Myocyte (in vitro differentiated cells): ENCODE results near the gene STON2. TPM values are rescaled to one million over a fixed set of nuclear protein-coding genes. Genes with fewer than 3 reads are reported as not detected.

Source experiments
- DNase-seq: peaks from one replicate; pipeline ENCODE4 v3.0.0-alpha.2; 2012; ENCODE audit warnings: low read depth
- total RNA-seq: library from RNA; depleted of rRNA; stranded (reverse); fragments of >200 nt; gene quantifications from 2 replicates; pipeline ENCODE4 v1.2.3, GENCODE V29; 2014

Gene STON2
- total RNA-seq, 1 donor from 2014 or later, result 67.4 TPM

DNA sequence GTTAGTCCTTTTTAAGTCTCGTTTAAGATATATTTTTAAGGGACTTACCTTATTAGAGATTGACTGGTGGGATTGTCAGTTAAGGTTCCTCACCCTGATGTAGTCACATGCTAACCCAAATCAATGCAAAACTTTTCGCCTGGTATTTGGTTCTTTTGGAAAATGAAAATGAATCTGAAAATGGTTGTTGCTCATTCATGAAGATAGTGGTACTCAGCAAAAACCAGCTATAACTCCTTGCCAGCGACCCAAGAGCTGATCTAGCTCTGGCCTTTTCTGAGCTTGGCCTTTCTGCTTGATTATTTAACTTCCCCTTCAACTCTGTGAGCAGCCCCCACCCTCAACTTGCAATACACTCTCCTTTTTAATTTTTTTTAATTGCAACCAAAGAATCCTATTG is 94.4 kb downstream of the STON2 start:
- no peak for DNase-seq

- no peak for DNase-seq
Measured at GRCh38 chr14:81305065-81305464, 95.1 kb downstream of the STON2 start.

GRCh38 chr14:81303258-81303935 is 96.7 kb downstream of the STON2 start:
- DNase-seq, result peak; percentile 66

GRCh38 chr14:81302638-81303037 is 97.5 kb downstream of the STON2 start:
- DNase-seq, result no peak

GRCh38 chr14:81301813-81302212 is 98.3 kb downstream of the STON2 start:
- peak; percentile 28 for DNase-seq

GRCh38 chr14:81301371-81301770 is 98.8 kb downstream of the STON2 start:
- DNase-seq, result no peak

DNA sequence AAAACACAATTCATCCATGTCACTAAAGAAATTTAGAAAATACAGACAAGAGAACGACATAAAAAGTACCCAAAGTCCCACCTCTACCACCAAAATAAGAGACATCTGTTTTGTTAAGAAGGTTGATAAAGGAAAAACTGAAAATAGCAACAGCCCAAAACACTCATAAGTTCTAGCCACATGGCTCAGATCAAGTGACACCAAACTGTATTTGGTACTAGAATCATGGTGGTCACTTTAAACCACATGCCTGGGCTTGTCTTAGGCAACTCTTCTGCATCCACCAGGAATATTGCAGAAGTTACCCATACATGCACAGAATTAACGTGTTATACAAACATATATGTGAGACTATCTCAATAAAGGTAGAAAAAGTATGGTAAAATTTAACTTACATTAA is 101.2 kb downstream of the STON2 start:
- peak; percentile 77 for DNase-seq

GRCh38 chr14:81298122-81298521 is 102.0 kb downstream of the STON2 start:
- peak; percentile 14 for DNase-seq

DNA sequence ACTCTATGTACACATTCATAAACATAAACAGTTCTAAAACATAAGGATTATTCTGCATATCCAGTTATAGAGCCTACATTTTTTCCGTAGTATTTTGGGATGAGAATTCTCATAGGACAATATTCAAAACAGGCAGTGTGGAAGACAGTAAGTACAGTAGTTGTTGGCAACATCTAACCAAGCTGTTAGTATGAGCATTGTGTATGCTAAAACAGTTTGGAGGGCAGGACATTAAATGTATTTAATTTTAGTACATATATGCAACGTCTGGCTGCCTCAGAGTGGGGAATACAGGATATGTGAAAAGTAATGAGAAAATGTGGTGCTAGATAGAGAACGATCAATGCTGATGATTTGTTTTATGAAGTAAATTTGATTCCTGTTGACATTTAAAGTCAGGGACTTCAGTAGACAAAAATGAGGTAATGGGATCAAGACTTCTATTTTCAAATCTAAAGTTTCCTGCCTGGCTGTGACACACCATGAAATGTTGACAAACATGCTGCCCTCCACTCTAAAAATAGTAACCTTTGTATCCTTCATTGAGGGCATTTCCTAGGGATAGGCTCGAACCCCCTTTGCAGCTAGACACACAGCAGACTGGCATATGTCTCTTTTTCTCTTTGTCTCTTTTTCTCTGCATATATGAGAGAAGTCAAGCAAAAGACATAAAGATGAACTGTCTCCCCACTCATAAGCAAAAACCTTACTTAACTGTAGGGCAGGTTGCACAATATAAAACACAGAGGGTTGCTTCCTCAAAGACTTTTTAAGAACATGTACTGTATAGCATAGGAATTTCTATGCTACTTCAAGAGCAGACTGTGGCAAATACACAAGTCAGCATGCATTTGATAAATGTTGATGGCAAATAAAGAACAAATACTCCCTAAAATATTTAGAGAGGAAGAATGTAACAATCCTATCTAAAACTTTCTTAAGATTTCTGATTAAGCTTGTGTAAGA is 103.9 kb downstream of the STON2 start:
- DNase-seq, result peak; percentile 31

GRCh38 chr14:81289516-81289915 is 110.6 kb downstream of the STON2 start:
- no peak for DNase-seq

DNA sequence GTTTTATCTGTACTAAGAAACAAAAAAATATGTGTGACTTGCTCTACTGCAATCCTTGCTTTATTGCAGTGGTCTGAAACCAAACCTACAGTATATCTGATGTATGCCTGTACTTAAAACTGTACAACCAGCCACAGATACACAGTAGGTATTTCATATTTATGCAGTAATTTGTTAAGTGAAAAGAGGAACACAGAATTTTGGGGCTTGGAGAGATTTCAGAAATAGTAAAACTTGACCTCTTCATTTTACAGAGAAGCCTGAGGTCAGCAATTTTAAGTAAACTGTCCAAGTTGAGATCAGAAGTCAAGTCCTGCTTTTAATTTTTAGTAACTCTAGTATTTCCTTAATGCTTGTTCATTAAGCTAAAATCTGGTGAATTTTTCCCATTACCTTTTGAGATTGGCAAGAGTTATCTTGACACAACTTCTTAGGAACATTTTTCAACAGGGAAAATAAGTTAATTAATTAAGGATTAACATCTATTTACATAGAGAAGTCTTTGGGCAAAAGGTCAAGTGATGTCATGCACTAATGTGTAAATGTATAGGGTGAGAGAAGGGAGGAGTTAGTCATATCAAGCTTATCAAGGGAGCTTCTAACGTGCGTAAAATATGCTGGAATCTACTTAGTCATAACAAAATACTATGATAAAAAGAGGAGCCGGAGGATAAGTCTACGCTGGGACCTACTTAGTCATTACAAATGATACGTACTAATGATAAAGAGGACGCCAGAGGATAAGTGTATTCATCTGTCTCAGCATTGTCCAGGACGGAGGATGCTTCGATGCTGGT is 113.4 kb downstream of the STON2 start:
- no peak for DNase-seq

GRCh38 chr14:81285245-81285644 is 114.9 kb downstream of the STON2 start:
- no peak for DNase-seq

- no peak for DNase-seq
Measured at GRCh38 chr14:81281332-81281731, 118.8 kb downstream of the STON2 start.

DNA sequence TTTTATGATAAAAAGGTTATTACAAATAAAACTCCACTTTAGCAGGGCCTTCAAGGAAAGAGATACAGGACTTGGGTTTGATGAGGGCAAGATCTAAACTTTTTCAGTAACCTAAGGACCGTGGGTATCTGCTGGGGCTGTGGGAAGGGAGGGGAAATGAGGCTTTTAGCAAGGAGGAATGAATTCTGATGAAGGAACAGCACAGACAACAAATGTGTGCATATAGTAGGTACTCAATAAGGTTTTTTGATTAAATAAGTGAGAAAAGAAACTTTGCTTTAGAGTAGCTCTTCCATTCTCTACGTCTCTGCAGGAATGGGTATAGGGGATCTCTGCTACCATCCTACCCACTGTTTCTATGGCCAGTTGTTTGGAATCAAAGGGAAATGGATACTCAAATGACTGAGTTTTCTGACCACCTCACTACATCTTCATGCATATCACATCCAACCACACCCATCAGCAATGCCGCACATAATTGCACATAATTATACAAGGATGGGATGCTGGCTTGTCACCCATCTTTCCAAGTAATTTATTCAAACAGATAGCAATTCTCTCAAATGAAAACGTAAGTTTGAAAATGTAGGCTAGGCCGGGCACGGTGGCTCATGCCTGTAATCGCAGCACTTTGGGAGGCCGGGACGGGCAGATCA is 119.9 kb downstream of the STON2 start:
- no peak for DNase-seq

GRCh38 chr14:81277096-81277495 is 123.0 kb downstream of the STON2 start:
- DNase-seq, result no peak

- no peak for DNase-seq
Measured at GRCh38 chr14:81276073-81277069, 123.8 kb downstream of the STON2 start.

DNA sequence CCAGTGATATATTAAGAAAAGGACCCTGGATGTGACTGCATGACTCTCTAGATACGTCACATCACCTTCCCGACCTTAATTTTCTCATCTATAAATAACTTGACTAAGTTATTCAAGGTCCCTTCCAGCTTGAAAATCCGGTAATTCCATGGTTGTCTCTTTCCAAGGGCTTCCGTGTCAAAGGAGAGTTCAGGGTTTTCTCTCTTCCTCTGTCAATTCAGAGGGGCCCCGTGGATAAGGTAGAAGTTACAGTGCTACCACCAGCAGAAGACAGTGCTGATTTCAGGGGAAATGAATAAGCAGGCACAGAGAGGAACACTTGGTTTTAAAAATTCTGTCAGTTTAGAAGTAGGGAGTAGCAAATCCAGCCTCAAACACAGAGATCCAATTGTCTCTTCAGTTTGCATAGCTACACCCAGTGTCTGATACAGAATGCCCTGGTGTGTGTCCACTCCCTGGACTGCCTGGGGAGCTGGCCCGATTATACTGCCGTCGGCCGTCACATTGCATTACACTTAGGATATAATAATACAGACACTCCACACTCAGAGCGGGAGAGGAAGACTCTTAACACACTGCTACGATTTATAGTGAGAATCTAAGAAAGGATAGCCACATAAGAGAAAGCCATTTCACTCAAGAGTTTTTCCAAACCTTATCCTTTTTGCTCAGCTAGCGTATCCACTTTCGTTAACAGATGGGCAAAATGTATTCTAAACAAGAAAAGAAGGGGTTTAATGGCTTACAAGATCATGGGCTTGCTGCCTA is 124.6 kb downstream of the STON2 start:
- DNase-seq, result no peak

- no peak for DNase-seq
Measured at GRCh38 chr14:81273961-81274575, 126.1 kb downstream of the STON2 start.

DNA sequence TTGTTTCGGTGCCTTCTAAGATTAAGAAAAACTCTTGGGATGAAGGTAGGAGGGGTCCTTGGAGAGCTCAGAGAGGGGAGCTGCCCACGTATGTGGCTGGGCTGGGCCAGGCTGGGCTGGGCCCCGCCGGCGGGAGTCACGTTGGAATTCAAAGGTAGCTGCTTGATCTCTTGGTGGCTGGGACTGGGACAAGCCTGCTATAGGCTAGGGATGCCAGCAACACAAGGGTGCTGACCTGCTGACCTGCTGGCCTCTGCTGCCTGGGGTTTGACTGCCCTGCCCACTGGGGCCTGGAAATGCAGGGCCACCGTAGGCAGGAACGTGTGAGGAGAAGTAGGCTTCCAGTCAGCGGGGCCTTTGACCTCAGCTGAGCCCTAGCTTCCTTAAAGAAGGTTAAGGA is 126.6 kb downstream of the STON2 start:
- DNase-seq, result no peak
